HG03039 (cell line): ENCODE measurements around the gene KIAA2012.

Source experiments
- ATAC-seq: cut with Tn5 transposase; IDR thresholded peaks from one replicate; pipeline ENCODE4 v1.9.1; 2021; ENCODE audit warnings: mild to moderate bottlenecking, moderate library complexity; ENCODE audit not compliant: unreplicated experiment

KIAA2012 gene

GRCh38 chr2:202147775-202148174, 74.7 kb downstream of the KIAA2012 start:
- no peak for ATAC-seq

GRCh38 chr2:202148515-202149154, 75.6 kb downstream of the KIAA2012 start:
- ATAC-seq = no peak

- ATAC-seq = no peak
Measured at GRCh38 chr2:202149155-202149762, 76.2 kb downstream of the KIAA2012 start.

- ATAC-seq = no peak
Measured at GRCh38 chr2:202149936-202150335, 76.9 kb downstream of the KIAA2012 start.

- no peak for ATAC-seq
Measured at GRCh38 chr2:202152104-202152715, 79.2 kb downstream of the KIAA2012 start.

- ATAC-seq = no peak
Measured at GRCh38 chr2:202154613-202155012, 81.6 kb downstream of the KIAA2012 start.

GRCh38 chr2:202157211-202157990, 84.3 kb downstream of the KIAA2012 start:
- no peak for ATAC-seq

GRCh38 chr2:202158796-202159195, 85.7 kb downstream of the KIAA2012 start:
- ATAC-seq = no peak

- ATAC-seq = no peak
Measured at GRCh38 chr2:202161151-202161835, 88.2 kb downstream of the KIAA2012 start.

GRCh38 chr2:202164411-202164810, 91.4 kb downstream of the KIAA2012 start:
- ATAC-seq = no peak

GRCh38 chr2:202165208-202165607, 92.2 kb downstream of the KIAA2012 start:
- ATAC-seq = no peak

- ATAC-seq = no peak
Measured at GRCh38 chr2:202165945-202166344, 92.9 kb downstream of the KIAA2012 start.

GRCh38 chr2:202169131-202169530, 96.1 kb downstream of the KIAA2012 start:
- ATAC-seq = no peak

- ATAC-seq = no peak
Measured at GRCh38 chr2:202169832-202170424, 96.9 kb downstream of the KIAA2012 start.

- ATAC-seq = no peak
Measured at GRCh38 chr2:202171241-202171825, 98.3 kb downstream of the KIAA2012 start.

- peak; percentile 79 for ATAC-seq
Measured at GRCh38 chr2:202172439-202173211, 99.6 kb downstream of the KIAA2012 start.

- no peak for ATAC-seq
Measured at GRCh38 chr2:202178346-202178958, 105.4 kb downstream of the KIAA2012 start.

- no peak for ATAC-seq
Measured at GRCh38 chr2:202184557-202184956, 111.5 kb downstream of the KIAA2012 start.

- ATAC-seq = no peak
Measured at GRCh38 chr2:202185156-202185555, 112.1 kb downstream of the KIAA2012 start.
